Activated CD4-positive, alpha-beta T cell treated with anti-CD3 and anti-CD28 coated beads for 48 hours (primary cell): ENCODE measurements around the gene PGA3.

Experiments used
- DNase-seq: peaks from one replicate; pipeline ENCODE4 v3.0.0-alpha.2; 2020

Gene PGA3

GRCh38 chr11:61254403-61255025, 51.2 kb downstream of the PGA3 start:
- DNase-seq: peak; percentile 77

- DNase-seq: no peak
Observed at GRCh38 chr11:61256710-61257482, 53.6 kb downstream of the PGA3 start.

GRCh38 chr11:61258546-61258945, 55.2 kb downstream of the PGA3 start:
- DNase-seq: no peak

GRCh38 chr11:61259363-61259762, 56.0 kb downstream of the PGA3 start:
- DNase-seq: no peak
